T-helper 22 cell (primary cell): Measurements from ENCODE around the gene SHC3.

ENCODE experiments used
- DNase-seq: peaks from one replicate; pipeline ENCODE4 v3.0.0-alpha.2; 2020; ENCODE audit warnings: low read depth

SHC3 gene

GRCh38 chr9:89186960-89187359, 8.3 kb upstream of the SHC3 start:
- no peak for DNase-seq

GRCh38 chr9:89185980-89186379, 7.4 kb upstream of the SHC3 start:
- DNase-seq = no peak

- DNase-seq = no peak
Observed at GRCh38 chr9:89183146-89183545, 4.5 kb upstream of the SHC3 start.

GRCh38 chr9:89182369-89182768, 3.8 kb upstream of the SHC3 start:
- DNase-seq = no peak

- no peak for DNase-seq
Observed at GRCh38 chr9:89179895-89180734, 1.5 kb upstream of the SHC3 start.

GRCh38 chr9:89179540-89179894, 899 bp upstream of the SHC3 start:
- DNase-seq = no peak

GRCh38 chr9:89178830-89179539, 367 bp upstream of the SHC3 start:
- no peak for DNase-seq

GRCh38 chr9:89177012-89177943, 1.3 kb downstream of the SHC3 start:
- no peak for DNase-seq

- DNase-seq = no peak
Observed at GRCh38 chr9:89175828-89176261, 2.8 kb downstream of the SHC3 start.

- DNase-seq = no peak
Observed at GRCh38 chr9:89174291-89174690, 4.3 kb downstream of the SHC3 start.

GRCh38 chr9:89173072-89173471, 5.5 kb downstream of the SHC3 start:
- DNase-seq = no peak

- DNase-seq = no peak
Observed at GRCh38 chr9:89172398-89172797, 6.2 kb downstream of the SHC3 start.

- DNase-seq = no peak
Observed at GRCh38 chr9:89171693-89172092, 6.9 kb downstream of the SHC3 start.

GRCh38 chr9:89171231-89171630, 7.4 kb downstream of the SHC3 start:
- no peak for DNase-seq

GRCh38 chr9:89168901-89169813, 9.5 kb downstream of the SHC3 start:
- no peak for DNase-seq

GRCh38 chr9:89167788-89168187, 10.8 kb downstream of the SHC3 start:
- no peak for DNase-seq

- DNase-seq = no peak
Observed at GRCh38 chr9:89166852-89167251, 11.8 kb downstream of the SHC3 start.

- DNase-seq = no peak
Observed at GRCh38 chr9:89165880-89166279, 12.7 kb downstream of the SHC3 start.

GRCh38 chr9:89165341-89165740, 13.3 kb downstream of the SHC3 start:
- no peak for DNase-seq

- DNase-seq = no peak
Observed at GRCh38 chr9:89161221-89161620, 17.4 kb downstream of the SHC3 start.

GRCh38 chr9:89160806-89161205, 17.8 kb downstream of the SHC3 start:
- no peak for DNase-seq
